Measurements from ENCODE around the gene SRGAP3.
A peak's percentile ranks its signal among the peaks of the same experiment; 100 is the strongest.

The SRGAP3 gene

DNA sequence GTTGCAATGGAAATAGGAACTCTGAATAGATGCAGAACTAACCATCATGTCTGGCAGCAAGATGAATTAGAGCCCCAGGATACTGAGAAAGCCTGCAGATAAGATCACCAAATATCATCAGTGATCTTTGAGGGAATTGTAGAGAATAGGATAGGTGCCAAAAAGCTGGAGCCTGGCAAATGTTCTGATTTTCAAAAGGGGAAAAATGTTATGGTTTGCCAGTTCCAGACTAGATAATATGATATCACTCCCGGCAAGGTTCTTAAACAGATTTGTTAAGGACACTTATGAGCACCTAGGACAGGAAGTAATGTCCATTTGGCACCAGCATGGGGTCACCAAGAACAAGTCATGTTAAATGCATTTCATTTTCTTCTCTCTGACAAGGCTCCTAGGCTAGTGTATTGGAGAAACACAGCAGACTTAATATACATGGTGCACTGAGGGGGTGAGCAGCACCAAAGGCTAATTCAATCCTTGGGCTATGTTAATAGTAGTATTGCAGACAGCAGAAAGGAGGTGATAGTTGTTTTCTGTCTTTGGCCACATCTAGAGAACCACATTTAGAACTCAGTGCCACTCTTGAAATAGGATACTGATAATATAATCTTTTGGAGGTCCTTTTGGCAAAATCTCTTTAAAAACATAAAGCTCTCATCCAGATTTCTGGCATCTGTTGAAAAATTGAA is 4.8 kb downstream of the SRGAP3 start:
- TF ChIP-seq, protein P1, sequence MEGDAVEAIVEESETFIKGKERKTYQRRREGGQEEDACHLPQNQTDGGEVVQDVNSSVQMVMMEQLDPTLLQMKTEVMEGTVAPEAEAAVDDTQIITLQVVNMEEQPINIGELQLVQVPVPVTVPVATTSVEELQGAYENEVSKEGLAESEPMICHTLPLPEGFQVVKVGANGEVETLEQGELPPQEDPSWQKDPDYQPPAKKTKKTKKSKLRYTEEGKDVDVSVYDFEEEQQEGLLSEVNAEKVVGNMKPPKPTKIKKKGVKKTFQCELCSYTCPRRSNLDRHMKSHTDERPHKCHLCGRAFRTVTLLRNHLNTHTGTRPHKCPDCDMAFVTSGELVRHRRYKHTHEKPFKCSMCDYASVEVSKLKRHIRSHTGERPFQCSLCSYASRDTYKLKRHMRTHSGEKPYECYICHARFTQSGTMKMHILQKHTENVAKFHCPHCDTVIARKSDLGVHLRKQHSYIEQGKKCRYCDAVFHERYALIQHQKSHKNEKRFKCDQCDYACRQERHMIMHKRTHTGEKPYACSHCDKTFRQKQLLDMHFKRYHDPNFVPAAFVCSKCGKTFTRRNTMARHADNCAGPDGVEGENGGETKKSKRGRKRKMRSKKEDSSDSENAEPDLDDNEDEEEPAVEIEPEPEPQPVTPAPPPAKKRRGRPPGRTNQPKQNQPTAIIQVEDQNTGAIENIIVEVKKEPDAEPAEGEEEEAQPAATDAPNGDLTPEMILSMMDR (conservative IDR thresholded peaks at IDR 0.05) = no peak
- H3K27ac ChIP-seq = peak overlapping the region; percentile 69

DNA sequence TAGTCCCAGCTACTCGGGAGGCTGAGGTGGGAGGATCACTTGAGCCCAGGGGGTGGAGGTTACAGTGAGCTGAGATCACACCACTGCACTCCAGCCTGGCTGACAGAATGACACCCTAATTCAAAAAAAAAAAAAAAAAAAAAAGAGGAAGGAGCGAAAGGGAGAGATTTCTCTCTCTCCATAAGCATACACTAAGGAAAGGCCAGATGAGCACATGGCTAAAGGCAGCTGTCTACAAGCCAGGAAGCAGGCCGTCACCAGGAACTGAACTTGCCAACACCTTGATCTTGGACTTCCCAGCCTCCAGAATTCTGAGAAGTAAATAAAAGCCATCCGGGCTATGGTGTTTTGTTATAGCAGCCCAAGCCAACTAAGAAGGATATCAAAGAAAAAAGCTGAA is 7.5 kb downstream of the SRGAP3 start:
- TF ChIP-seq, protein P1 (conservative IDR thresholded peaks at IDR 0.05) = no peak
- H3K27ac ChIP-seq = no peak overlapping the region

DNA sequence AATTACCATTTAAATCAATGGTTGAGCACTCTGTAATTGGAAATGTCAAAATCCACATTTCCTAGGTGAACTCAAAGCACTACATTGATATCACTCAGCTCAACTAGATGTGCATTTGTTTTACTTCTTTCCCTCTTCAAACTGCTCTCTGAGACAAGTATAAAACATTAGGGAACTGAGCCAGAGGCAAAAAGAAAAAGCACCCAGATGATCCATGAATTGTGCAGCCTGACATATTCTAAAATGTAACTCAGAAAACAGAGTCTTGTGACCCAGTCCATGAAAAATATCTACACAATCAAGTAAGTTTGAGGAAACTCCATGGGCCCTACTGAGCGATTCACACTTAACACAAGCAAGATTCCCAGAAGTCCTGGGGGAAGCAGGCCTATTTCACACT is 9.8 kb downstream of the SRGAP3 start:
- H3K27ac ChIP-seq = no peak overlapping the region
- TF ChIP-seq, protein P1 (conservative IDR thresholded peaks at IDR 0.05) = no peak

DNA sequence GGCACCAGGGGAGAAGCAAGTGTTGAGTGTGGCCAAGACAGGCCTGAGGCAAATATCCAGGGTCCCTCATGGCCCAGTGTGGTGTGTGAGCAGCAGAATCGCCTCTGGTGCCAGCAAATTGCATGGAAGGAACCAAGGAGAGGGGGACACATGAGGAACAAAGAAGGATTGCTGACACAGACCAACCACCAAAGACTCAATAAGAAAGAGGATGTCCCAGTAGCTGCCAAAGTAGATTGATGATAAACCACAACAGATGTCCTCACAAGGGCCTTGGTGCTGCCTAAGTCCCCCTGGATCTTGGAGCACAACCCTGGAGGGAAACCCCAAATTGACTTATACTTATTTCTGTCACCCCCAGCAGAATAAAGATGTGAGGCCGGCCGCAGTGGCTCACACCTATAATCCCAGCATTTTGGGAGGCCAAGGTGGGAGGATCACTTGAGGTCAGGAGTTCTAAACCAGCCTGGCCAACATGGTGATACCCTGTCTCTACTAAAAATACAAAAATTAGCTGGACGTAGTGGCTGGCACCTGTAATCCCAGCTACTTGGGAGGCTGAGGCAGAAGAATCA is 10.6 kb downstream of the SRGAP3 start:
- no peak overlapping the region for H3K27ac ChIP-seq
- TF ChIP-seq, protein P1 (conservative IDR thresholded peaks at IDR 0.05) = no peak

DNA sequence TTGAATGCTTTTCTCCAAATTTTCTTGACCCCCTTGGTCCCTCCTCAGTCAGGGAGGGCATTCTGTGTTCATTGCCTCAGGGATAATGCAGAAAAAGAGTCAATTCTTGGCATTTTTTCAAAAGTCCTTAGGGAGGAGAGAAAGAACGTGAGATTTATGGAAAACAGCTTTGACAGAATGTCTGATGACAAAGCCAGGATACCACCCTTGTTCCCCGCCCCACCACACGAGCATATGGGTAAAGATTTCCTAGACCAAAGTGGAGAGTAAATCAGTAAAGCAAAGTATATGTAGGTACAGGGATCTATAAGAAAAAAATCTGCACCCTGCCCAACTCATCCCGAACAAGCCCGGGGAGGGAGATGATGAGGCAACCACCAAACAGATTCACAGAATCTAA is 11.2 kb downstream of the SRGAP3 start:
- TF ChIP-seq, protein P1 (conservative IDR thresholded peaks at IDR 0.05) = no peak
- no peak overlapping the region for H3K27ac ChIP-seq

DNA sequence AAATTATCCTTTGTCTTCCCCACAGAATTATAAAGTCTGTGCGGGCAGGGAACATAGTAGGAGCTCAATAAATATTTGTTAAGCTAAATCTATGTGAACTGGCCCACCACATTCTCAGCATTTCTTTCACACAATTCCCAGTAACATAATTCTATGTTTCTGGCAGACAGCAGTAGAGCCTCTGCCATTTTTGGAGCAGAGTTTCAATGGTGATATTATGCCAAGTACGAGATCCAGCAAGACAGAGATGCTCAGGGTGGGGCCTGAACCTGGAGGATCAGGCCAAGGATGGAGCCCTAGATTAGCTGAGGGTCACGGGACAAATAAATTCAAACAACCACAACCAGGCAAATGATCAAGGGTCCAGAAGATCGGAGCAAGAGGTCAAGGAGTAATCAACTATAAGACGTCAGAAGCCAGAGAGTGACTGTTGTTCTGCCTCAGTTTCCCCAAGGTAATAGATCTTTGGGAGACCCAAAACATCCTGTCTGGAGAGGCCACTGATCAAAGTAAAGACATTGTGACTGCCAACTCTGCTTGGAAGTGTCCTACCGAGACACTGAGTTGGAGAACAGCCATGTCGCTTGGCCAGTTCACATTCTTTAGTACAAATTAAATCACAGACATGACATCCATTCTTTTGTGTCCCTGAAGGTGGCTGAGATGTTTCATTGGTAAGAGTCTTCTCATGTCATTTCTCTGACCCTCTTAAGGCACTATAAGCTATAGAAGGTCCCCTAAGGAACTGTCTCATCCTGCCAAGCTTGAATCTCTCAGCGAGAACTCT is 15.4 kb downstream of the SRGAP3 start:
- TF ChIP-seq, protein P1 (conservative IDR thresholded peaks at IDR 0.05) = no peak
- no peak overlapping the region for H3K27ac ChIP-seq

DNA sequence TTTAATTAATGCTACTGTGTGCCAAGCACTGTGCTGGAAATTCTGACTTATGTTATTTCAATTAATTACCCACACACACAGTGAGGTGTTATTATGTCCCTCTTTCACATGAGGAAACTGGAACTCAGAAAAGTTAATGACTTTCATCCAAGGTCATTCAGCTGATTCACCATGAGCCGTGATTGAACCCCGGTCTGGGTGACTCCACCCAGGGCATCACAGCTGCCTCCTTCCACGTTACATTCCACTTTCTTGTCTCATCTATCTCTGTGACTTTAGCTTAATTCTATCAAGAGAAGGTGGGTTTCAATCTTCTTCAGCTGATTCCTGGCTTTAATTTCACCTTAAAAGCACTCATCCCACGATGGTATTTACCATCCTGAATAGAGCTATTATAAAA is 16.3 kb downstream of the SRGAP3 start:
- no peak overlapping the region for H3K27ac ChIP-seq
- TF ChIP-seq, protein P1 (conservative IDR thresholded peaks at IDR 0.05) = no peak

Data from VCaP (cell line).